GM12892 (cell line): Measurements from ENCODE around the gene PDZRN3.

Experiments used
- POLR2A ChIP-seq: IDR thresholded peaks from 2 replicates; pipeline ENCODE4 v1.6.1; 2011; ENCODE audit warnings: low read depth, low read length, control low read depth
- POLR2AphosphoS5 ChIP-seq: IDR thresholded peaks from 2 replicates; pipeline ENCODE4 v1.6.1; 2011; ENCODE audit warnings: low read depth, low read length, control low read depth
- TAF1 ChIP-seq: IDR thresholded peaks from 2 replicates; pipeline ENCODE4 v1.6.1; 2011; ENCODE audit warnings: low read depth, mild to moderate bottlenecking, control low read depth, low read length, borderline replicate concordance

GRCh38 chr3:73591286-73591800, 33.4 kb downstream of the PDZRN3 start:
- TF ChIP-seq POLR2A (no peak), TAF1 (no peak), POLR2AphosphoS5 (no peak)
